ENCODE results near the gene CYTH1.

The CYTH1 gene

DNA sequence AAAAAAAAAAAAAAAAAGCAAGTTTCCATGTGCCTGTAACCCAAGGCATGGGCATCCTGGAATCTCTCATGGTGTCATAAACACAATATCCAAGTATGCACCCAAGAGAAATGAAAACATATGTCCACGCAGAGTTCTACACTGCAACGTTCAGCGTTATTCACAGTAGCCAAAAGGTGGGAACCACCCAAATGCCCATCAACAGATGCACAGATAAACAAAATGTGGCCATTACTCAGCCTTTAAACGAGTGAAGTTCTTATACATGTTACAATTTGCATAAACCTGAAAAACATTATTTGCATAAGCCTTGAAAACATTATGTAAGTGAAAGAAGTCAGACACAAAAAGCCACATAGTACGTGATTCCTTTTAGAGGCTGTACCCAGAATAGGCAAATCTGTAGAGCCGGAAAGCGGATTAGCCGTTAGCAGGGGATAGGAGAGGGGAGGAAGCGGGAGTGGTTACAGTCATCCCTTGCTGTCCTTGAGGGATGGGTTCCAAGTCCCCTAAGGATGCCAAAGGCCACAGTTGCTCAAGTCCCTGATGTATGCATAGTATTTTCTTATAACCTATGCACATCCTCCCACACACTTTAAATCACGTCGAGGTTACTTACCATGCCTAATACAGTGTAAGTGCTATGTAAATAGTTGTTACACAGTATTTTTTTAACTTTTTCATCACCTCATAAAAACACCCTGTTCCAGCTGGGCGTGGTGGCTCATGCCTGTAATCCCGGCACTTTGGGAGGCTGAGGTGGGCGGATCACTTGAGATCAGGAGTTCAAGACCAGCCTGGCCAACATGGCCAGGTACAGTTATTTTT, 157.5 kb downstream of the CYTH1 start:
- Mint-ChIP-seq H3K36me3 (no peaks in the 10 kb centered on the region), H3K27ac (no peak overlapping the region), H3K4me3 (no peak overlapping the region), H3K4me1 (no peaks in the 10 kb centered on the region), H3K9me3 (no peaks in the 10 kb centered on the region), H3K27me3 (no peaks in the 10 kb centered on the region)
